Ammon's horn (tissue), 1 donor: ENCODE measurements around the gene C9orf72.
"Not testable (repeated sequence)": the region's sequence is repeated elsewhere in the genome, so short reads cannot be mapped to it uniquely, and the experiment has no call there.

Source experiments
- DNase-seq: peaks from one replicate; pipeline ENCODE4 v3.0.0-alpha.2; 2016; ENCODE audit warnings: low spot score

The C9orf72 gene

GRCh38 chr9:27572918-27573633, at the start of gene C9orf72:
TSS of gene C9orf72 (minus strand) at chr9:27573481. CDS start at chr9:27567120, 6,361 bp downstream.
- DNase-seq: peak; percentile 89

DNA sequence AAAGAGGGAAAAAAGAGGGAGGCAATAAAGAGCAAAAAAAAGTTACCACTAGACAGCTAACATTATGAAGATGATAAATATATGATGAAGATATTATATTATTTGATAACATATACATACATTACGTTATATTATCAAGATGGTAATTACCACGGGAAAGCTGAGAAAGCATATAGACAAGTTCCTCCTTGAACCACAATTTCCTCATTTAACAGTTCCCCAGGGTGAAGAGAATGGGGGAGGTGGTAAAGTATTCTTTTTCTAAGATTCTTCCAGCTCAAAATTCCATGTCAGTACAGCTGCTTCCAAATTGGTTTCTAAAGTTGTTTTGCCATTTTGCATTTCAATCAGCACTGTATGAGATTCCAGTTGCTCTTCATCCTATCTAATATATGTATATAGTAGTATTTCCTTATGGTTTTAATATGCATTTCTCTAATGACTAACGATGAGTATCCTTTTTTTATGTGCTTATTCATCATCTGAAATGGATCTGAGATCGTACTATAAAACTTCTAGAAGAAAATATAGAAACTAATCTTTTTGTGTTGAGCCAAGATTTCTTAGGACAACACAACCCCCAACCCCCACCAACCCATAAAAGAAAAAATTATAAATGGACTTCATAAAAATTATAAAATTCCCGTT, 49.5 kb upstream of the C9orf72 start:
- DNase-seq: no peak

DNA sequence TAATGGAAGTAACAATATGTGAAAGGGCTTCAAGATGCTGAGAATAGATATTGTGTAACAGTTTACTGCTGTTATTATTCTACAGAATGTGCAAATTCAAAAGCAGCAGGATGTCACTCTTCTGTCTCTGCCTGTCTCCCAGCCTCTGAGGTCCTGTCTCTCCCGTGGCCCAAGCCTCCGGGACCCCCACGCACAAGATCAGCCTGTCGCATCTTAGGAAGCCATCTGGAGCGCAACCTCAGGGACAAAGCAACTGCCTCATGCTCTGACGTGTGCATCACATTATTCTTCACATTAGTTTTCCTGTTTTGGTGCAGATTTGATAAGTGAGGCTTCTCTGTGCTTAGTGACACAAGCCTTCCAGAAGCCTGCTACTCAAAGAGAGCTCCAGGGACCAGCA, 46.5 kb upstream of the C9orf72 start:
- DNase-seq: no peak

GRCh38 chr9:27618066-27618465, 44.8 kb upstream of the C9orf72 start:
- DNase-seq: no peak

DNA sequence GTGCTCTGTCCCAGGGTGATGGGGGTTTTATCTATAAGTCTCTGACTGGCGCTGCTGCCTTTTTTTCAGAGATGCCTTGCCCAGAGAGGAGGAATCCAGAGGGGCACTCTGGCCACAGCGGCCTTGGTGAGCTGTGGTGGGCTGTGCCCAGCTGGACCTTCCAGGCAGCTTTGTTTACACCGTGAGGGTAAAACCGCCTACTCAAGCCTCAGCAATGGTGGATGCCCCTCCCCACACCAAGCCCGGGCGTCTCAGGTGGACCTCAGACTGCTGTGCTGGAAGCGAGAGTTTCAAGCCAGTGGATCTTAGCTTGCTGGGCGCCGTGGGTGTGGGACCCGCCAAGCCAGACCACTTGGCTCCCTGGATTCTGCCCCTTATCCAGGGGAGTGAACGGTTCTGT, 41.3 kb upstream of the C9orf72 start:
- DNase-seq: no peak

DNA sequence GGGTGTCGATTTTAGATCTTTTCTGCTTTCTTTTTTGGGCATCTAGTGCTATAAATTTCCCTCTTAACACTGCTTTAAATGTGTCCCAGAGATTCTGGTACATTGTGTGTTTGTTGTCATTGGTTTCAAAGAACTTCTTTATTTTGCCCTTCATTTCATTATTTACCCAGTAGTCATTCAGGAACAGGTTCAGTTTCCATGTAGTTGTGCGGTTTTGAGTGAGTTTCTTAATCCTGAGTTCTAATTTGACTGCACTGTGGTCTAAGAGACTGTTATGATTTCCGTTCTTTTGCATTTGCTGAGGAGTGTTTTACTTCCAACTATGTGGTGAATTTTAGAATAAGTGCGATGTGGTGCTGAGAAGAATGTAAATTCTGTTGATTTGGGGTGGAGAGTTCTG, 38.8 kb upstream of the C9orf72 start:
- not testable (repeated sequence) for DNase-seq

DNA sequence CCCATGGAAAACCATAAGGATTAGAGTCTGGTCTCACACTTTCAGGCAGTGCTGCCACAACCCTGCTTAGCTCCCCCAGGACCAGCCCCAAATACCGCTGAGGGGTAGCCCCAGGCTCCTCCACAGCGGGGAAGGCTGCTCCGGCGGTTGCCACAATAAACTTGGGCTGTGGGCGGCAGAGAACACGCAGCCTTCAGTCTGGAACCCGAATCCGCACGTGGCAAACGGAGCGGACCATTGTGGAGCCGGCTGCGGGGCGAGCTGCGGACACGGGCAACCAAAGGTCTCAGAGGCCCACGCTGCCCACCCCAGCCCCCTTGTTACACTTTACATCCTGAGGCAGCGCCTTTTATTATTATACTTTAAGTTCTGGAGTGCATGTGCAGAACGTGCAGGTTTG, 37.3 kb upstream of the C9orf72 start:
- DNase-seq: no peak

DNA sequence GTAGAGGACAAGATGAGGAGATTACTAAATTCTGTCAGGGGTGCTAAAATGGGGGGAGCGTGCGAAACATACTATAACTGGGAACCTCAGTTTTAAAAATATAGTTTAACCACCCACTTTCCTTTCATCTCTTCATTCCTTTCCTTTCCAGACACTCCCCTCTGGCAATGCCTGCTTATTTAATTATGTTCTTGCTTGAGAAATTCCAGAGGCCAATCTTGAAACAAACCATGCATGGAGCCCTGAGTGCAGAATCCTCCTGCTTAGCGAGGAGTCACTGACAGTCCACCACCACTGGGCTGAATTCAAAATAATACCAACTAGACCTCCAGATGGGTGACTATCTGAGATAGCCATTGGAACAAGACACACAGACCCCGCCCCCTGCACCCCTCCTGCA, 29.7 kb upstream of the C9orf72 start:
- no peak for DNase-seq

DNA sequence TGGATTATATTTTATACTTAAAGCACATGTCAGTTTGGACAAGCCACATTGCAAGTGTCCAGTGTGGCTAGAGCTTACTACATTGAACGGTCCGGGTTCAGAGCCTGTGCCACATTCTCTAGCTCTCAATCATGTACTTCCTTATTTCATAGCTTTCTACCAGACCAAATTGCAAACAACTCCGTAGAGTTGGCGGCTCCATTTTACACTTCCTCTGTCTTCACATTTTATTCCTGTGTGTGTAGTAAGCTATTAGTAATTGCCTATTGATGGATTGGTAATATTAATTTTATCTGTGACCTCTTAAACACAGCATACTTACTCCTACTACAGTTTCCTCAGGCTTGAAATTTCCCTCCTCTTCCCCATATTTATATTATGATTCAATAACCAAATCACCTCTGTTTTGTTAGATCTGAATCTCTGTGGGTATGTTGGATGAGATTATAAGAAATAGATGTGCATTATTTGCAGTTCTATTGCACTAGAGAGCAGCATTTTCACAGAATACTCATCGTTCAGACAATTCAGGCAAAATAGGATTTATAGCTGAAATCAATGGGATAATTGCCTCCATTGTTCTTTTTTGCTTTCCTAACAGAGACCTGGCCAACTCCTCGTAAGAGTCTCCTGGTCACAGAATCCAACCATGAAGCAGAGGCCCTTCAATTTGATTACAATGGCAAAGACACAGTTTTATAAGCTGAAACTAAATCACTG, 29.0 kb upstream of the C9orf72 start:
- DNase-seq: no peak

DNA sequence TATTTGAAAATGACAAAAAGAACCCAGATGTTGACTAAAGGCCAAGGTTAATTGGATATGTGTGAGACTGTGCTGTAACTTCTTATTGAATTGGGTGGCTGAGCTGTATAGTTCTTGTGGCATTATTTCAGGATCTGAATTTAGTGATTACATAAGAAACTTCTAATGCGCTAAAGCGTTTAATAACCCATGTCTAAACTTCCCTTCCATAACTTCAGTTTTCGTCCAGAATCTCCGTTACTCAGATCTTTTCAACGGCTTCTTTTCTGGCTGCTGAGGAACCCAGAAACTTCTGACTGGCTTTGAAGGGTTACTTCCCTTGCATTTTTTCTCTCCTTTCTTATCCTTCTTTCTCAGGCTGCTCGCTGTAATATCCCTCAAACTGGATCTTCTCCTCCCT, 28.1 kb upstream of the C9orf72 start:
- no peak for DNase-seq

GRCh38 chr9:27600256-27600655, 27.0 kb upstream of the C9orf72 start:
- DNase-seq: no peak

DNA sequence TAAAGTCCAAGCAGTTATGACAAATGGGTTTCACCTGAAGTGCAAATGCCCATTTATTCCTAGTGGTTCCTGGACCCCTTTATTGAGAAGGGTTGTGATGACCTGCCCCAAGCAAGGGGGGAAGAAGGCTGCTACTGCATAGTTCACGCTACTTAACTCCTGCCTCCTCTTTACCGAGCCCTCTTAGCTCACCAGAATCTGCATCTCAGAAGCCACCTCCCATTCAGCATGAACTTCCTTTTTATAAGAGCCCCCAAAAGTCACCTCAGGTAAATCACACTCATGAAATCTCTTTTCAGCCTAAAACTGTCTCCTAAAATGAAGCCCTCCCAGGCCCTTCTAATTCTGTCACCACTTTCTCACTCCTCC, 26.6 kb upstream of the C9orf72 start:
- DNase-seq: no peak

DNA sequence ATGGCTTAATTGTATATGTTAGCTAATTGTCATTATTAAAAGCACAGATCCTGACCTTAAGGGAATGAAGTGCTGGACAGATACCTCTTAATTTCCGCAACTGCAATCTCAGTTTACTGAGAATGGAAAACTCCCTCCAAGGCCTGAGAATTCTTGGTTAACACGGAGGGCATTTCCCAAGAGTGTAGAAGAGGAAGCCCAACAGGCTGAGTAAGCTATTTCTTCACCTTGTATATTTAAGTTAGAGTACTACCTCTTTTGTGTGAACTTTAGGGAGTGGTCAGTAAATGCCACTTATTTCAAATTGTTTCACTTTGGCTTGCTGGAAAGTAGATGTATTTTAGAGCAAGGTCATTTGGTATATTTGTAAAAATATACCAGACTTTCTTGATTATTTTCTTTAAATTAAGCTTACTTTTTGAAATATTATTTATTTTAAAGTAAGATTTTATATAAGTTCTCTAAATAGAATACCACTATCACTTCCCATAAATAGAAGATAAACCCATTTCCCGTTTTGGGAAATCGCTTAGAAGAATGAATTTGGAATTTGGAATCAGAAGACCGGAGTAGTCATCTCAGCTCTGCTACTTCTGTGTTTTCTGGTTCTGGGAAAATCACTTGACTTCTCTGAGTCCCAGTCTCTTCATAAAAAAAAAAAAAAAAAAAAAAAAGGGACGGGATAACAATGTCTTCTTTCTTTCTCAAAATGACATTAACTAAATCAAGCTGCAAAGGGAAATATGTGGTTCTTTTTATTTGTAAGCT, 26.0 kb upstream of the C9orf72 start:
- DNase-seq: peak; percentile 33

GRCh38 chr9:27595733-27596132, 22.5 kb upstream of the C9orf72 start:
- no peak for DNase-seq

DNA sequence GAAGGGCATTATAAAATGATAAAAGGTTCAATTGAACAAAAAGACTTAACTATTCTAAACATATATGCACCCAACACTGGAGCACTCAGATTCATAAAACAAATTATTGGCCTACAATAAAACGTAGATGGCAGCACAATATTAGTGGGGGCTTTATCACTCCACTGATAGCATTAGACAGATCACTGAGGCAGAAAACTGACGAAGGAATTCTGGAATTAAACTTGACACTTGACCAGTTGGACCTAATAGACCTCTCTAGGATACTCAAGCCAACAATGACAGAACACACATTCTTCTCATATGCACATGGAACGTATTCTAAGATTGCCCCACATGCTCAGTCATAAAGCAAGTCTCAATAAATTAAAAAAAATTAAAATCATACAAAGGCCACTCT, 18.4 kb upstream of the C9orf72 start:
- DNase-seq: no peak

DNA sequence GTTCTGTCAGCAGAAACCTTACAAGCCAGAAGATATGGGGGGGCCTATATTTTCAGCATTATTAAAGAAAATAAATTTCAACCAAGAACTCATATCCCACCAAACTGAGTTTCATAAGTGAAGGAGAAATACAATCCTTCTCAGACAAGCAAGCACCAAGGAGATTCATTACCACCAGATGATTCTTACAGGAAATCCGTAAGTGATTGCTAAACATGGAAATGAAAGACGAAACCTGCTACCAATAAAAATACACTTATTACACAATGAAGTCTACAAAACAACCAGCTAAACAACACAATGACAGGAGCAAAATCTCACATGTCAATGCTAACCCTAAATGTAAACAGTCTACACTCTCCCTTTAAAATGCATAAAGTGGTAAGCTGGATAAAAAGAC, 17.8 kb upstream of the C9orf72 start:
- no peak for DNase-seq

DNA sequence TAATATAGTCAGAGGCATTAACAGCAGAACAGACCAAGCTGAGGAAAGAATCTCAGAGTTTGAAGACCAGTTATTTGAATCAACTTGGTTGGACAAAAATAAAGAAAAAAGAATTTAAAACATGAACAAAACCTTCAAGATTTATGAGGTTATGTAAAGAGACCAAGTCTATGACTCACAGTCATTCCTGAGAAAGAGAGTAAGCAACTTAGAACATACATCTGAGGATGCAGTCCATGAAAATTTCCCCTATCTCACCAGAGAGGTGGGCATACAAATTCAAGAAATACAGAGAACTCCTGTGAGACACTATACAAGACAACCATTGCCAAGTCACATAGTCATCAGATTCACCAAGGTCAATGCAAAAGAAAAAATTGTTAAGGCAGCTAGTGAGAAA, 17.4 kb upstream of the C9orf72 start:
- no peak for DNase-seq

DNA sequence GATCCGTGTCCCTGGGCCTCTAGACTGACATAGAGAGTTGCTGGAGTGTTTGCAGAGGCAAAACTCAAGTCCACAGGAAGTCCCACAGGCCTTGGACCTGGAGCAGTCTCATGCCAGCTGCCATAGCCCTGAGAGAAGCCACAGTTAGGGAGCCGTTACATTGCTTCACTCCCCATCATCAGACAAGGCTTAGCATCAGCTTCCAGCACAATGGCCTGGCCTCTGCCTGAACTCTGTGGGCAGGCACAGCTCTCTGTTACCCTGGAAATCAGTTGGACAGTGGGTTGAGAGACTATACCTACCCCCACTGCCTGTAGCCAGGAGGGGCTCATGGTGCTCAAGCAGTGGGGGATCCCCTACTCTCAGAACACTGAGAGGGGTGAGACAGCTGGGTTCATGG, 16.2 kb upstream of the C9orf72 start:
- no peak for DNase-seq

DNA sequence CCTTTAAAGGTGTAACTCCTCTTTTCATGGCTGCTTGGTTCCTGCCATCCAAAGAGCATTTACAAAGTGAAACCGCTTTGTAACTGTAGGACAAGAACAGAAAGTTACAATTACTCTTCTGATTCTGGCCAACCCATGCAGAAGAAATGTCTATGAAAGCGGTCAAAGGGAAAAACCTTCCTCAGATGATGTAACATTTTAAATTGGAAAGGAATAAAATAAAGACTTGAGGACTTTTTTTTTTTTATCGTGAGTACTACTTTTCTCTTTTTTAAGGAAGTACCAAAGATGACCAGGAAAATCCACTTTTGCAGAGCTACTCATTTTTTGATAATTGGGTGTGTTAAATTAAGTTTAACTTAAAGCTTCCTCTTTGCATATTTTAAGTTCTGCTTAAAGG, 13.0 kb upstream of the C9orf72 start:
- no peak for DNase-seq

DNA sequence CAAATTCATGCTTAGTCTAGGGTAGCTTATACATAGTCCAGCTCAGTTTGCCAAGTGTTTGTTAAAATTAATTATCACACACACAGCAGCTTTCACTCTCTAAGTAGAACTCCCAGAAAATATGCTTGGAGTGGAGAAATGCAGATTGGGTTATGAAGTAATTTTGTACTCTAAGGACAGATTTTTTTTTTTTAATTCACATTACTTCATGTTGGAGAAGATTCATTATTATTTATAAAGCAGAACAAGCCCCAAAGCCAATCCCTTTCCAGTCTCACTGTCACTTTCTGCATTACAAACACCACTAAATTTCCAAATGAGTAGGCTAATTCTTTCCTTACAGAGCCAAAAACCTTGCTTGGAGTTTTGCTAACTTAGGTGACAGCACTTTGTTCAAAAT, 11.7 kb upstream of the C9orf72 start:
- no peak for DNase-seq

- no peak for DNase-seq
These were observed 9.5 kb upstream of the C9orf72 start for GRCh38 chr9:27582794-27583193.

GRCh38 chr9:27581826-27582225, 8.5 kb upstream of the C9orf72 start:
- DNase-seq: no peak
